KMS-11 (cell line): ENCODE data around the gene CYSLTR1.

ENCODE experiments used
- H2AFZ ChIP-seq: fragments of 200-600 bp; sonication (generic); 2 replicates; pipeline ENCODE4 v1.6.1; 2016; ENCODE audit warnings: antibody characterized with exemption, mixed run types, low read depth
- H3K27ac ChIP-seq: fragments of 200-600 bp; sonication (generic); 2 replicates; pipeline ENCODE4 v1.6.1; 2016; ENCODE audit warnings: mild to moderate bottlenecking, mixed run types
- H3K27me3 ChIP-seq: fragments of 200-600 bp; sonication (generic); 2 replicates; pipeline ENCODE4 v1.6.1; 2017; ENCODE audit warnings: mild to moderate bottlenecking, low read depth, mixed run types, moderate library complexity; ENCODE audit not compliant: insufficient read depth
- H3K36me3 ChIP-seq: fragments of 200-600 bp; sonication (generic); 2 replicates; pipeline ENCODE4 v1.6.1; 2017; ENCODE audit warnings: mild to moderate bottlenecking, mixed run types; ENCODE audit not compliant: insufficient read depth
- H3K4me1 ChIP-seq: fragments of 200-600 bp; sonication (generic); 2 replicates; pipeline ENCODE4 v1.6.1; 2016; ENCODE audit warnings: mild to moderate bottlenecking, low read depth, mixed run types; ENCODE audit not compliant: poor library complexity, severe bottlenecking
- H3K4me2 ChIP-seq: fragments of 200-600 bp; sonication (generic); 2 replicates; pipeline ENCODE4 v1.7.0; 2016; ENCODE audit warnings: mild to moderate bottlenecking, mixed run types
- H3K4me3 ChIP-seq: fragments of 200-600 bp; sonication (generic); IDR thresholded peaks from 2 replicates; pipeline ENCODE4 v1.6.1; 2017; ENCODE audit warnings: low read depth, low read length, mixed read lengths; ENCODE audit not compliant: insufficient read depth
- H3K79me2 ChIP-seq: fragments of 200-600 bp; sonication (generic); 2 replicates; pipeline ENCODE4 v1.6.1; 2016; ENCODE audit warnings: low read depth, mixed run types; ENCODE audit not compliant: insufficient read depth
- H3K9ac ChIP-seq: fragments of 200-600 bp; sonication (generic); 2 replicates; pipeline ENCODE4 v1.6.1; 2016; ENCODE audit warnings: mild to moderate bottlenecking, mixed run types
- H4K20me1 ChIP-seq: fragments of 200-600 bp; sonication (generic); 2 replicates; pipeline ENCODE4 v1.6.1; 2016; ENCODE audit warnings: mild to moderate bottlenecking, mixed run types; ENCODE audit not compliant: insufficient read depth
- CTCF ChIP-seq: fragments of 200-600 bp; sonication (generic); conservative IDR thresholded peaks from 2 replicates; pipeline ENCODE4 v1.6.1; 2017; ENCODE audit warnings: low read depth, mild to moderate bottlenecking, antibody characterized with exemption, low read length, moderate library complexity, mixed read lengths

CYSLTR1 gene, protein sequence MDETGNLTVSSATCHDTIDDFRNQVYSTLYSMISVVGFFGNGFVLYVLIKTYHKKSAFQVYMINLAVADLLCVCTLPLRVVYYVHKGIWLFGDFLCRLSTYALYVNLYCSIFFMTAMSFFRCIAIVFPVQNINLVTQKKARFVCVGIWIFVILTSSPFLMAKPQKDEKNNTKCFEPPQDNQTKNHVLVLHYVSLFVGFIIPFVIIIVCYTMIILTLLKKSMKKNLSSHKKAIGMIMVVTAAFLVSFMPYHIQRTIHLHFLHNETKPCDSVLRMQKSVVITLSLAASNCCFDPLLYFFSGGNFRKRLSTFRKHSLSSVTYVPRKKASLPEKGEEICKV

DNA sequence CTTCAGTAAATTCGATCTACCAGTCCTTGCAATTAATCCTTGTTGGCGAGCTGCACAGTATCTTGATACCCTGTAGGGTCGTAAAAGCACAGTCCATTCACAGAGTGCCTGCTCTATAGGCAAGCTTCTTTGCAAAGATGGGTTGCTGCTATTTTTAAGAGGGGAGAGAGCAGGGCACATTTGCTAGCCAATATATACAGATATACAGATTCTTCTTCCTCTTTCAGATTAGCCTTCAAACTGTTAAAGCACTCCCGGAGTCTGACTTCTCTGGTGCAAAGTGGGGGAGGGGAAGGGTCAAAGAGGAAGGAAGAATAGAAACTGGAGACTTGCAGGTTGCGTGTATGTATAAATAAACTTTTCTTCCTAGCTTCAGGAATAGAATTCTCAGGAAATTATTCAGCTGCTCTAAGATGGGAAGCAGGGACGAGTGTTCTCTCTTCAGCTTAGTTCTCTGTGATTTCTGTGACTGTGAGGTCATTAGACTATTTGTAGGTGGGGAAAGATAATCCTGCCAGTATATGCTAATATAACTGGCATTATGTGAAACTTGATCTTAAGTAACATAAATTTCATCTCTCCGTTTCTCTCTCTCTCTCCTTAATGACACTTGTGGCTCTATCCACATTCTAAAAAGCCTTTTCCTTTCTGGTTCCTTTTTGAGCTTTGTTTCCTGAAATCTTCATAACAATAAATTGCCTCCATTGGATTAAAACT is at the start of gene CYSLTR1:
TSS of gene CYSLTR1 (minus strand) at position 242 of the 717 bp plus-strand sequence. CDS start 53,865 bp downstream, outside the sequence.
- Histone ChIP-seq H3K4me3 (no peak within 1 kb of the TSS), H3K27ac (no peak within 1 kb of the TSS)

GRCh38 chrX:78377186-78377585 is 49.8 kb upstream of the CYSLTR1 start:
- no peak overlapping the region for H3K4me2 ChIP-seq
- H2AFZ ChIP-seq, result no peak overlapping the region
- H3K27me3 ChIP-seq, result no peaks in the 10 kb centered on the region
- no peak overlapping the region for H3K27ac ChIP-seq
- no peaks in the 10 kb centered on the region for H4K20me1 ChIP-seq
- no peaks in the 10 kb centered on the region for H3K79me2 ChIP-seq
- no peak overlapping the region for H3K9ac ChIP-seq
- no peak overlapping the region for H3K4me3 ChIP-seq
- no peak for TF ChIP-seq CTCF
- H3K4me1 ChIP-seq, result no peaks in the 10 kb centered on the region
- no peaks in the 10 kb centered on the region for H3K36me3 ChIP-seq

More for the DNA sequence above, at the start of gene CYSLTR1:
- Histone ChIP-seq H3K4me1 (no peaks in the 10 kb centered on the region), H3K4me2 (no peak within 1 kb of the TSS), H3K36me3 (no peaks in the 10 kb centered on the region), H4K20me1 (no peaks in the 10 kb centered on the region), H2AFZ (no peak within 1 kb of the TSS), H3K27me3 (no peaks in the 10 kb centered on the region), H3K9ac (no peak within 1 kb of the TSS), H3K79me2 (no peaks in the 10 kb centered on the region)
- TF ChIP-seq CTCF, result no peak

DNA sequence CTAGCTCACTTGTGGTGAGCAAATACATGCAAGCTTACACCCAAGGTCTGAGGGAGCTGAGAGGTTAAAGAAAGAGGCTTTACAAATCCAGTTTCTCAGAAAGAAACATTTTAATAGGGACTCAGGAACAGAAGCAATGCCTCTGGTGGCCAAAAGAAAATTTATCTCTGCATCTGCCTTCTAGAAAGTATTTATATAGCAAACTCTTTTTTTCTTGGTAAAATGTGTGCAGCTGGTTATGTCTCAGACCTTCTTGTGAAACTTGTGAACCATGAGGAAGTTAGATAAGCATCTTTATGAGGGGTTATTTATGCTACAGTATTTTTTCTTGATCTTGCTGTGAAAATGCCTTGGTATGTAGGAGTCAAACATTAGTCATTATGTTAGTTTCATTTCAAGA is 48.5 kb upstream of the CYSLTR1 start:
- Histone ChIP-seq H3K4me2 (no peak overlapping the region), H3K4me3 (no peak overlapping the region), H3K4me1 (no peaks in the 10 kb centered on the region), H4K20me1 (no peaks in the 10 kb centered on the region), H2AFZ (no peak overlapping the region), H3K27ac (no peak overlapping the region), H3K27me3 (no peaks in the 10 kb centered on the region), H3K79me2 (no peaks in the 10 kb centered on the region), H3K36me3 (no peaks in the 10 kb centered on the region), H3K9ac (no peak overlapping the region)
- no peak for TF ChIP-seq CTCF

- no peak overlapping the region for H3K4me2 ChIP-seq
- H3K79me2 ChIP-seq, result no peaks in the 10 kb centered on the region
- H3K27ac ChIP-seq, result no peak overlapping the region
- H3K27me3 ChIP-seq, result no peaks in the 10 kb centered on the region
- H2AFZ ChIP-seq, result no peak overlapping the region
- no peaks in the 10 kb centered on the region for H3K4me1 ChIP-seq
- H3K36me3 ChIP-seq, result no peaks in the 10 kb centered on the region
- no peak for TF ChIP-seq CTCF
- no peak overlapping the region for H3K9ac ChIP-seq
- H3K4me3 ChIP-seq, result no peak overlapping the region
- H4K20me1 ChIP-seq, result no peaks in the 10 kb centered on the region
These were observed 39.2 kb upstream of the CYSLTR1 start for GRCh38 chrX:78366576-78366975.
